Measurements from ENCODE around the gene TSSK2.

Gene TSSK2

DNA sequence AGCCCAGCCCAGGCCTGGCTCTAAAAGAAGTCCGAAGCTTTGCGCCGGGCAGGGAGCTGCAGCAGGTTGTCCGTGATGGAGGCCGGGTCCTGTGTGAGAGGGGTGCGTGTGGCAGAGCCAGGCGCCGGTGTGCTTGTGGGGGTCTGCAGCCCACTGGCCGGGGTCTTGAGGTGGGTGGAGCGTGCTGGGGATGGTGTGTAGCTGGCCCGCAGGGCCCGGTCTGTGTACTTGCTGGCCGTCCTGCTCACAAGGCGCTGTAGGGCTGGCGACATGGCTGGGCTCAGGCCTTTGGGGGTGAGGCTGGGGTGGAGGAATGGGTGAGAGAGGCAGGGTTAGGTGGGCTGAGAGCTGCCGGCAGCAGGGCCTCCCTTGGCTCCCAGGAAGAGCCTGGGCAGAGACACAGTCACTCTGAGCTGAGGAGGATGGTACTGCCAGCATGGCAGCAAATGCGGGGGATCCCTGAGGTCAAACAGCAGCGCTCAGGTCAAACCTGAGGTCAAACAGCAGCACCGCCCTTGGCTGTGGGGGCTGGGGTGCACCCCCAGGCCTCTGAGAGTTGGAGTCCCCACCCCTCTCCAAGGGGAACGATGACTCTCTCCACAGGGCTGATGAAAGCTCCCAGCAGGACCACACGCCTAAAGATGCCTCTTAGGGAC, 3.2 kb downstream of the TSSK2 start:
- DNase-seq (ENCODE audit: low read depth, low spot score): no peak
- ChIA-PET POLR2A (no interaction called here), CTCF (interaction anchor here (5.8 kb wide), 1 partner anchor 10 kb away, joined by 23 read pairs; the partner anchor contains the start of gene ESS2)
- no peak for TF ChIP-seq CTCF (IDR thresholded peaks at IDR 0.05; ENCODE audit: insufficient read depth, low read length, missing control alignments)
- H3K4me3 ChIP-seq (ENCODE audit: low read depth, low read length): no peak overlapping the region

DNA sequence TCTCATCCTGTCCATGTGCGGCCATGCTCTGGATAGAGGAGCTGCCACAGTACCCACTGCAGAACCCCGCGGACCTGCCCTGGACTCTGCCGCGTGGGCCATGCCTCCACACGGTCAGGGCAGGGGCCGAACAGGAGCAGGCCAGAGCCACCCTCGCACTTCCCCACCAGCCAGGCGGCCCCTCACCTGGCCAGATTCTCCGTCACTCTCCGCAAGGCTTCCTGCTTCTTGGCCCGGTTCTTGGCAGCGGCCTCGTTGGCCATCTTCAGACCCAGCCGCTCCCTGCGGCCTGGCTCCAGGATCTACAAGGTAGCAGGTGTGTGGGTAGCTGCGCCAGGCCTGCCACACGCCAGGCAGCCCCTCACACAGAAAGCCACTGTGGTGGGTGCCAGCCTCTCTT, 3.8 kb downstream of the TSSK2 start:
- H3K4me3 ChIP-seq (ENCODE audit: low read depth, low read length): no peak overlapping the region
- ChIA-PET POLR2A (no interaction called here), CTCF (interaction anchor here (5.8 kb wide), 1 partner anchor 9 kb away, joined by 23 read pairs; the partner anchor contains the start of gene ESS2)
- TF ChIP-seq CTCF (IDR thresholded peaks at IDR 0.05; ENCODE audit: insufficient read depth, low read length, missing control alignments): no peak
- DNase-seq (ENCODE audit: low read depth, low spot score): no peak

DNA sequence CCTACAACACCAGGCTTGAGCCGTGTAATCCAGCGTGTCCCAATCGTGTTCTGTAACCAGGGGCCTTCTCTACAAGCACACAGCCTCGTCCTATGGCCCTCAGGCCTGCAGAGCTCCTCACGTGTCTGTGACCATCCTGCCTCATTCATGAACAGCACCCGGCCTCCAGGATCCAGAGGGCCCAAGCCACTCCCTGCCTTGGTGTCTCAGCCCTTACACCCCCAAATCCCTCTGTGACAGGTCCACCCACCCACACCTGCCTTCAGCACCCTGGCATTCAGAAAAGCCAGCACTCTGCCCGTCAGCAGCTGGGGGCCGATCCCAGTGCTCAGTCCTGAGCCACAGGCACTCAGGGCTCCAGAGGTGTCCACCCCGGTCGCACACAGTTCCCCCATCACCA, 5.8 kb downstream of the TSSK2 start:
- no peak overlapping the region for H3K4me3 ChIP-seq (ENCODE audit: low read depth, low read length)
- no peak for TF ChIP-seq CTCF (IDR thresholded peaks at IDR 0.05; ENCODE audit: insufficient read depth, low read length, missing control alignments)
- no peak for DNase-seq (ENCODE audit: low read depth, low spot score)
- CTCF ChIA-PET: interaction anchor here (1.4 kb wide), 1 partner anchor 8 kb away, joined by 4 read pairs; no protein-coding TSS in a partner anchor
- POLR2A ChIA-PET: no interaction called here

- no peak for DNase-seq (ENCODE audit: low read depth, low spot score)
- ChIA-PET CTCF (no interaction called here), POLR2A (no interaction called here)
- no peak for TF ChIP-seq CTCF (IDR thresholded peaks at IDR 0.05; ENCODE audit: insufficient read depth, low read length, missing control alignments)
- no peak overlapping the region for H3K4me3 ChIP-seq (ENCODE audit: low read depth, low read length)
Measured at GRCh38 chr22:19137384-19138216, 6.5 kb downstream of the TSSK2 start.

GRCh38 chr22:19138217-19139000, 7.3 kb downstream of the TSSK2 start:
- DNase-seq (ENCODE audit: low read depth, low spot score): no peak
- ChIA-PET POLR2A (no interaction called here), CTCF (no interaction called here)
- no peak overlapping the region for H3K4me3 ChIP-seq (ENCODE audit: low read depth, low read length)
- TF ChIP-seq CTCF (IDR thresholded peaks at IDR 0.05; ENCODE audit: insufficient read depth, low read length, missing control alignments): no peak

DNA sequence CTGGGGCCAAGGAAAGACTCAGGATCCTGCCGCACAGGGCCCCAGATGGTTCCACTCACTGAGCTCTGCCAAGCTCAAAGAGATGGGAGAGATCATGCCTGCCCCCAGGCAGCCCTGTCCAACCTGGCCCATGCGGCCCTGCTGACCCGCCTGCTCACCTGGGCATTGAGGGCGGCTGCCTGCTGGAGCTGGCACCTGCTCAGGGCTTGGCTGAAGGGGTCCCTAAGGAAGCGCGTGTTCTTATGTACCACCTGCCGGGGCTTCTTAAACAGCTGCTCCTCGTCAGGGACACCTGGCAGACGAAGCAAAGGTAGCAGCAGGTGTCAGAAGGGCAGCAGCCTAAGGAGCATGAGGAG, 7.9 kb downstream of the TSSK2 start:
- POLR2A ChIA-PET: no interaction called here
- no peak overlapping the region for H3K4me3 ChIP-seq (ENCODE audit: low read depth, low read length)
- DNase-seq (ENCODE audit: low read depth, low spot score): no peak

More for the DNA sequence above, 7.9 kb downstream of the TSSK2 start:
- CTCF ChIA-PET: no interaction called here
- no peak for TF ChIP-seq CTCF (IDR thresholded peaks at IDR 0.05; ENCODE audit: insufficient read depth, low read length, missing control alignments)

All from AG04449 (cell line).